ENCODE measurements around the gene AARS1.
"Not testable (repeated sequence)": the region's sequence is repeated elsewhere in the genome, so short reads cannot be mapped to it uniquely, and the experiment has no call there.

The AARS1 gene

GRCh38 chr16:70289229-70290094 is at the start of gene AARS1:
Gene AARS1, minus strand, starts transcription at chr16:70289506. Its CDS starts 6,743 bp downstream, at chr16:70282763.
- peak; percentile 80 to 93 (median 86) for DNase-seq (ENCODE audit: low read depth in 4 of 4, low spot score in 1 of 4)

GRCh38 chr16:70337814-70338213 is 48.5 kb upstream of the AARS1 start:
- DNase-seq (ENCODE audit: low read depth in 4 of 4, low spot score in 1 of 4): no peak

- DNase-seq (ENCODE audit: low read depth in 4 of 4, low spot score in 1 of 4): not testable (repeated sequence)
Measured at GRCh38 chr16:70332728-70333127, 43.4 kb upstream of the AARS1 start.

GRCh38 chr16:70331588-70332358 is 42.5 kb upstream of the AARS1 start:
- no peak for DNase-seq (ENCODE audit: low read depth in 4 of 4, low spot score in 1 of 4)

GRCh38 chr16:70331091-70331490 is 41.8 kb upstream of the AARS1 start:
- no peak for DNase-seq (ENCODE audit: low read depth in 4 of 4, low spot score in 1 of 4)

GRCh38 chr16:70324998-70325747 is 35.9 kb upstream of the AARS1 start:
- no peak for DNase-seq (ENCODE audit: low read depth in 4 of 4, low spot score in 1 of 4)

- DNase-seq (ENCODE audit: low read depth in 4 of 4, low spot score in 1 of 4): no peak
Measured at GRCh38 chr16:70320121-70320520, 30.8 kb upstream of the AARS1 start.

GRCh38 chr16:70307726-70308125 is 18.4 kb upstream of the AARS1 start:
- not testable (repeated sequence) for DNase-seq (ENCODE audit: low read depth in 4 of 4, low spot score in 1 of 4)

GRCh38 chr16:70306880-70307279 is 17.6 kb upstream of the AARS1 start:
- no peak for DNase-seq (ENCODE audit: low read depth in 4 of 4, low spot score in 1 of 4)

GRCh38 chr16:70304892-70305448 is 15.7 kb upstream of the AARS1 start:
- DNase-seq (ENCODE audit: low read depth in 4 of 4, low spot score in 1 of 4): no peak

- DNase-seq (ENCODE audit: low read depth in 4 of 4, low spot score in 1 of 4): no peak
Measured at GRCh38 chr16:70302745-70303144, 13.4 kb upstream of the AARS1 start.

- no peak for DNase-seq (ENCODE audit: low read depth in 4 of 4, low spot score in 1 of 4)
Measured at GRCh38 chr16:70301121-70301520, 11.8 kb upstream of the AARS1 start.

GRCh38 chr16:70298988-70299938 is 10.0 kb upstream of the AARS1 start, which contains the start of gene DDX19B:
Gene DDX19B, plus strand, starts transcription at chr16:70299186. Its CDS starts 112 bp downstream, at chr16:70299298.
- peak in 3 of 4 experiments; percentile 33 to 43 (median 41) for DNase-seq (ENCODE audit: low read depth in 4 of 4, low spot score in 1 of 4)

GRCh38 chr16:70295634-70296033 is 6.3 kb upstream of the AARS1 start:
- DNase-seq (ENCODE audit: low read depth in 4 of 4, low spot score in 1 of 4): no peak

- DNase-seq (ENCODE audit: low read depth in 4 of 4, low spot score in 1 of 4): no peak
Measured at GRCh38 chr16:70294385-70295025, 5.2 kb upstream of the AARS1 start.

- DNase-seq (ENCODE audit: low read depth in 4 of 4, low spot score in 1 of 4): not testable (repeated sequence)
Measured at GRCh38 chr16:70292148-70292547, 2.8 kb upstream of the AARS1 start.

- no peak for DNase-seq (ENCODE audit: low read depth in 4 of 4, low spot score in 1 of 4)
Measured at GRCh38 chr16:70290949-70291519, 1.7 kb upstream of the AARS1 start.

- DNase-seq (ENCODE audit: low read depth in 4 of 4, low spot score in 1 of 4): not testable (repeated sequence)
Measured at GRCh38 chr16:70287304-70287971, 1.9 kb downstream of the AARS1 start.

Measured in stimulated activated CD4-positive, alpha-beta T cell treated with anti-CD3 and anti-CD28 coated beads, Interleukin-1b, Interleukin-23, amount 100 ng/mL, for 24 hours (primary cell).